SK-N-DZ (cell line): ENCODE measurements around the gene MYBPC1. TPM values are rescaled to one million over a fixed set of nuclear protein-coding genes. Genes with fewer than 3 reads are reported as not detected.
"Not testable (repeated sequence)": the region's sequence is repeated elsewhere in the genome, so short reads cannot be mapped to it uniquely, and the experiment has no call there.

ENCODE experiments used
- DNase-seq: peaks from one replicate; pipeline ENCODE4 v3.0.0-alpha.2; 2015; ENCODE audit warnings: low spot score
- polyA plus RNA-seq, 2 experiments: library from polyadenylated mRNA; depleted of rRNA; stranded (reverse); fragments of >200 nt; gene quantifications; 2 replicates each; pipeline ENCODE4 v1.2.3, GENCODE V29; 2014

MYBPC1 gene
- not detected in 2 replicates for polyA plus RNA-seq (2014; cell fraction: cytosol; rRNA removed)
- polyA plus RNA-seq (2014; cell fraction: nucleus; rRNA removed), result not detected in 2 replicates

- no peak for DNase-seq
These were observed at the start of gene MYBPC1 for GRCh38 chr12:101594700-101595099. MYBPC1 (plus strand) TSS chr12:101594971; CDS start chr12:101595071, 100 bp downstream.

- DNase-seq, result no peak
These were observed 43.2 kb upstream of the MYBPC1 start for GRCh38 chr12:101551362-101552114.

GRCh38 chr12:101552277-101552676 is 42.5 kb upstream of the MYBPC1 start:
- DNase-seq, result no peak

GRCh38 chr12:101557094-101557493 is 37.7 kb upstream of the MYBPC1 start:
- DNase-seq, result no peak

GRCh38 chr12:101558726-101559125 is 36.0 kb upstream of the MYBPC1 start:
- not testable (repeated sequence) for DNase-seq

GRCh38 chr12:101563212-101563611 is 31.6 kb upstream of the MYBPC1 start:
- DNase-seq, result no peak

- DNase-seq, result no peak
These were observed 29.9 kb upstream of the MYBPC1 start for GRCh38 chr12:101564912-101565311.

GRCh38 chr12:101566318-101566717 is 28.5 kb upstream of the MYBPC1 start:
- no peak for DNase-seq

GRCh38 chr12:101567918-101568317 is 26.9 kb upstream of the MYBPC1 start:
- no peak for DNase-seq

- no peak for DNase-seq
These were observed 24.7 kb upstream of the MYBPC1 start for GRCh38 chr12:101570047-101570446.

GRCh38 chr12:101571105-101571504 is 23.7 kb upstream of the MYBPC1 start:
- no peak for DNase-seq

GRCh38 chr12:101573743-101574142 is 21.0 kb upstream of the MYBPC1 start:
- DNase-seq, result no peak

GRCh38 chr12:101578417-101578816 is 16.4 kb upstream of the MYBPC1 start:
- DNase-seq, result no peak

- no peak for DNase-seq
These were observed 13.6 kb upstream of the MYBPC1 start for GRCh38 chr12:101581190-101581589.

GRCh38 chr12:101582937-101583336 is 11.8 kb upstream of the MYBPC1 start:
- DNase-seq, result no peak

GRCh38 chr12:101590383-101590782 is 4.4 kb upstream of the MYBPC1 start:
- DNase-seq, result no peak

GRCh38 chr12:101591781-101592180 is 3.0 kb upstream of the MYBPC1 start:
- no peak for DNase-seq

- DNase-seq, result no peak
These were observed 2.3 kb upstream of the MYBPC1 start for GRCh38 chr12:101592448-101592847.

- DNase-seq, result no peak
These were observed 1.9 kb upstream of the MYBPC1 start for GRCh38 chr12:101592921-101593320.

- DNase-seq, result no peak
These were observed 1.4 kb downstream of the MYBPC1 start for GRCh38 chr12:101596172-101596571.

GRCh38 chr12:101597164-101597563 is 2.4 kb downstream of the MYBPC1 start:
- DNase-seq, result no peak

- no peak for DNase-seq
These were observed 3.7 kb downstream of the MYBPC1 start for GRCh38 chr12:101598483-101598882.

- DNase-seq, result no peak
These were observed 4.5 kb downstream of the MYBPC1 start for GRCh38 chr12:101599311-101599710.
